OCI-LY1 (cell line): ENCODE measurements around the gene FYN.

Experiments
- H2AFZ ChIP-seq: fragments of 200-600 bp; sonication (generic), shearing (Covaris generic); 2 replicates; pipeline ENCODE4 v1.6.0; 2014; ENCODE audit warnings: antibody characterized with exemption, mild to moderate bottlenecking, low read length
- H3F3A ChIP-seq: fragments of 200-600 bp; sonication (generic), shearing (Covaris generic); 2 replicates; pipeline ENCODE4 v1.6.0; 2014; ENCODE audit warnings: mild to moderate bottlenecking, antibody characterized with exemption, low read length, moderate library complexity; ENCODE audit not compliant: insufficient read depth
- H3K27ac ChIP-seq: fragments of 200-600 bp; sonication (generic); 2 replicates; pipeline ENCODE4 v1.5.1; 2014; ENCODE audit warnings: low read length, mixed run types, mild to moderate bottlenecking, low read depth; ENCODE audit not compliant: poor library complexity, severe bottlenecking
- H3K27me3 ChIP-seq: fragments of 200-600 bp; sonication (generic); 2 replicates; pipeline ENCODE4 v1.6.0; 2014; ENCODE audit warnings: antibody characterized with exemption, mild to moderate bottlenecking, low read length, moderate library complexity; ENCODE audit not compliant: insufficient read depth
- H3K36me3 ChIP-seq: fragments of 200-600 bp; sonication (generic); 2 replicates; pipeline ENCODE4 v1.6.1; 2014; ENCODE audit warnings: mild to moderate bottlenecking, antibody characterized with exemption, low read length, moderate library complexity, mixed read lengths; ENCODE audit not compliant: insufficient read depth
- H3K4me1 ChIP-seq: fragments of 200-600 bp; sonication (generic); 2 replicates; pipeline ENCODE4 v1.5.1; 2014; ENCODE audit warnings: mild to moderate bottlenecking, low read length, moderate library complexity; ENCODE audit not compliant: insufficient read depth, severe bottlenecking
- H3K4me2 ChIP-seq: fragments of 200-600 bp; sonication (generic), shearing (Covaris generic); 2 replicates; pipeline ENCODE4 v1.6.1; 2014; ENCODE audit warnings: low read length
- H3K4me3 ChIP-seq: fragments of 200-600 bp; sonication (generic); 2 replicates; pipeline ENCODE4 v1.5.1; 2014; ENCODE audit warnings: low read length, low read depth, mild to moderate bottlenecking, mixed read lengths; ENCODE audit not compliant: poor library complexity, severe bottlenecking
- H3K79me2 ChIP-seq: fragments of 200-600 bp; shearing (Covaris generic); 2 replicates; pipeline ENCODE4 v1.6.1; 2016; ENCODE audit warnings: mixed run types, low read length, mixed read lengths; ENCODE audit not compliant: insufficient read depth
- H3K9ac ChIP-seq: fragments of 200-600 bp; sonication (generic), shearing (Covaris generic); 2 replicates; pipeline ENCODE4 v1.6.1; 2014; ENCODE audit warnings: mild to moderate bottlenecking, low read length, mixed read lengths
- H3K9me2 ChIP-seq: fragments of 200-600 bp; sonication (generic), shearing (Covaris generic); 2 replicates; pipeline ENCODE4 v1.6.1; 2014; ENCODE audit warnings: low read depth, mild to moderate bottlenecking, low read length, mixed read lengths
- H3K9me3 ChIP-seq: fragments of 200-600 bp; shearing (Covaris generic); 2 replicates; pipeline ENCODE4 v1.6.1; 2014; ENCODE audit warnings: low read length, mixed read lengths
- H4K20me1 ChIP-seq: fragments of 200-600 bp; sonication (generic), shearing (Covaris generic); 2 replicates; pipeline ENCODE4 v1.6.0; 2016; ENCODE audit warnings: mild to moderate bottlenecking, low read length; ENCODE audit not compliant: insufficient read depth
- EZH2 ChIP-seq: fragments of 200-600 bp; sonication (generic), shearing (Covaris generic); IDR thresholded peaks from 2 replicates; pipeline ENCODE4 v1.8.0; 2017; ENCODE audit warnings: borderline replicate concordance, mixed run types, mild to moderate bottlenecking, antibody characterized with exemption, low read length, moderate library complexity, mixed read lengths
- TF ChIP-seq, protein P1 (sequence below): fragments of 200-600 bp; sonication (generic), shearing (Covaris generic); IDR thresholded peaks from 2 replicates; pipeline ENCODE4 v1.5.1; 2017; ENCODE audit warnings: mild to moderate bottlenecking, antibody characterized with exemption, low read length, moderate library complexity, mixed read lengths

FYN gene

GRCh38 chr6:111720931-111721496 is 152.2 kb downstream of the FYN start:
- Histone ChIP-seq H3F3A (no peaks in the 10 kb centered on the region), H4K20me1 (no peaks in the 10 kb centered on the region), H2AFZ (no peak overlapping the region), H3K9ac (no peak overlapping the region), H3K4me1 (peaks cover 9% of the 10 kb centered on the region), H3K9me3 (no peaks in the 10 kb centered on the region), H3K4me3 (no peak overlapping the region), H3K4me2 (no peak overlapping the region), H3K27ac (no peak overlapping the region), H3K36me3 (no peaks in the 10 kb centered on the region), H3K9me2 (no peaks in the 10 kb centered on the region), H3K27me3 (no peaks in the 10 kb centered on the region; the same call in 1 of the 2 replicates), H3K79me2 (no peaks in the 10 kb centered on the region)
- TF ChIP-seq, protein P1, sequence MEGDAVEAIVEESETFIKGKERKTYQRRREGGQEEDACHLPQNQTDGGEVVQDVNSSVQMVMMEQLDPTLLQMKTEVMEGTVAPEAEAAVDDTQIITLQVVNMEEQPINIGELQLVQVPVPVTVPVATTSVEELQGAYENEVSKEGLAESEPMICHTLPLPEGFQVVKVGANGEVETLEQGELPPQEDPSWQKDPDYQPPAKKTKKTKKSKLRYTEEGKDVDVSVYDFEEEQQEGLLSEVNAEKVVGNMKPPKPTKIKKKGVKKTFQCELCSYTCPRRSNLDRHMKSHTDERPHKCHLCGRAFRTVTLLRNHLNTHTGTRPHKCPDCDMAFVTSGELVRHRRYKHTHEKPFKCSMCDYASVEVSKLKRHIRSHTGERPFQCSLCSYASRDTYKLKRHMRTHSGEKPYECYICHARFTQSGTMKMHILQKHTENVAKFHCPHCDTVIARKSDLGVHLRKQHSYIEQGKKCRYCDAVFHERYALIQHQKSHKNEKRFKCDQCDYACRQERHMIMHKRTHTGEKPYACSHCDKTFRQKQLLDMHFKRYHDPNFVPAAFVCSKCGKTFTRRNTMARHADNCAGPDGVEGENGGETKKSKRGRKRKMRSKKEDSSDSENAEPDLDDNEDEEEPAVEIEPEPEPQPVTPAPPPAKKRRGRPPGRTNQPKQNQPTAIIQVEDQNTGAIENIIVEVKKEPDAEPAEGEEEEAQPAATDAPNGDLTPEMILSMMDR: no peak
- TF ChIP-seq EZH2: no peak

GRCh38 chr6:111718990-111719389 is 154.3 kb downstream of the FYN start:
- TF ChIP-seq EZH2: no peak
- no peaks in the 10 kb centered on the region for H3K4me1 ChIP-seq
- H3K9ac ChIP-seq: no peak overlapping the region
- H2AFZ ChIP-seq: no peak overlapping the region
- no peak overlapping the region for H3K4me2 ChIP-seq
- no peaks in the 10 kb centered on the region for H3F3A ChIP-seq
- H3K9me3 ChIP-seq: no peaks in the 10 kb centered on the region
- H3K36me3 ChIP-seq: no peaks in the 10 kb centered on the region
- no peak overlapping the region for H3K4me3 ChIP-seq
- H3K27ac ChIP-seq: no peak overlapping the region
- no peaks in the 10 kb centered on the region for H3K79me2 ChIP-seq
- no peaks in the 10 kb centered on the region; the same call in 1 of the 2 replicates for H3K27me3 ChIP-seq
- no peaks in the 10 kb centered on the region for H4K20me1 ChIP-seq
- no peaks in the 10 kb centered on the region for H3K9me2 ChIP-seq

DNA sequence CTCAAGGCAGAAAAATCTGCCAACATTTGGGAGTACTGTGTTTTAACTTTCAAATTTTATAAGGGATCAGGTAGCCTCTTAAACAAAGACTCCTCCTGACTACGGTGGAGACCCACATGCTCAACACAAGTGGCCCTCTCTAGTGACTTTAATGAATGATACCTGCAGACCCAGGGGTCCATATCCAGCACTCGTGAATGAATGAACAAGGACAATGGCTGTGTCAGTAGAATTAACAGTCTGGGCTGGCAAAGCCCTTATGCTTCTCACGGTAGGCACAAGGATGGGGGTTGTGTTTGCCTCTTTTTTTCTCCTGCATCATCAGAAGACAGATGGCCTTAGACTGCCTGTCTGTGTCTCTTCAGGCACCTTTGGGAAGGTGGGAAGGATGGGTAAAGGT is 154.9 kb downstream of the FYN start:
- Histone ChIP-seq H3K9me2 (no peaks in the 10 kb centered on the region), H3K27ac (no peak overlapping the region), H3K4me3 (no peak overlapping the region), H3K36me3 (no peaks in the 10 kb centered on the region), H4K20me1 (no peaks in the 10 kb centered on the region), H3F3A (no peaks in the 10 kb centered on the region), H3K4me2 (no peak overlapping the region), H3K27me3 (no peaks in the 10 kb centered on the region), H3K4me1 (no peaks in the 10 kb centered on the region), H3K9ac (no peak overlapping the region), H3K9me3 (no peaks in the 10 kb centered on the region), H2AFZ (no peak overlapping the region), H3K79me2 (no peaks in the 10 kb centered on the region)
- TF ChIP-seq, protein P1: no peak
- no peak for TF ChIP-seq EZH2

DNA sequence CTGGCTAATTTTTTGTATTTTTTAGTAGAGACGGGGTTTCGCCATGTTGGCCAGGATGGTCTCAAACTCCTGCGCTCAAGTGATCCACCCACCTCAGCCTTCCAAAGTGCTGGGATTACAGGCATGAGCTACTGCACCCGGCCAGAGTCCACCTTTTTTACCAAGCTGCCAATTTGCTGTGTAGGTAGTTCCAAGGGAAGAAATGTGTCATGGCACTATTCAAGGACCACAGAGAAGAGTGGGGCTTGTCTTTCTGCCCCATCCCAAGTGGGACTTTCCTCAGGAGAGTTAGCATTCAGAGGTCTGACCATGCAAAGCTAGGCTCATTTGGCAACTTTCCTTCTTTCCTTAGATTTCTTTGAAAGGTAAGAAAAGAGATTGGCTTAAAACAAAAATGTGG is 155.6 kb downstream of the FYN start:
- no peaks in the 10 kb centered on the region for H3K9me3 ChIP-seq
- H3K27me3 ChIP-seq: no peaks in the 10 kb centered on the region
- no peak overlapping the region for H3K4me2 ChIP-seq
- no peaks in the 10 kb centered on the region for H3K9me2 ChIP-seq
- no peaks in the 10 kb centered on the region for H3K36me3 ChIP-seq
- no peak for TF ChIP-seq EZH2
- TF ChIP-seq, protein P1: no peak
- H3K27ac ChIP-seq: no peak overlapping the region
- H3K9ac ChIP-seq: no peak overlapping the region
- no peak overlapping the region for H2AFZ ChIP-seq
- no peaks in the 10 kb centered on the region for H3K4me1 ChIP-seq
- H3F3A ChIP-seq: no peaks in the 10 kb centered on the region
- no peaks in the 10 kb centered on the region for H4K20me1 ChIP-seq
- H3K79me2 ChIP-seq: no peaks in the 10 kb centered on the region
- no peak overlapping the region for H3K4me3 ChIP-seq
